Epidermal melanocyte (primary cell): ENCODE data around the gene PPP1R10.
A peak's percentile ranks its signal among the peaks of the same experiment; 100 is the strongest.

Source experiments
- DNase-seq: peaks from one replicate; pipeline ENCODE4 v3.0.0; 2011; ENCODE audit warnings: low spot score; ENCODE audit not compliant: insufficient read length

The PPP1R10 gene

GRCh38 chr6:30598912-30599624 is 18.0 kb downstream of the PPP1R10 start:
- DNase-seq = no peak

- peak; percentile 72 for DNase-seq
Observed at GRCh38 chr6:30597315-30598144, 19.5 kb downstream of the PPP1R10 start.

GRCh38 chr6:30592287-30592686 is 24.8 kb downstream of the PPP1R10 start:
- no peak for DNase-seq

GRCh38 chr6:30591008-30591407 is 26.0 kb downstream of the PPP1R10 start:
- no peak for DNase-seq

GRCh38 chr6:30590509-30590908 is 26.5 kb downstream of the PPP1R10 start:
- DNase-seq = no peak

GRCh38 chr6:30589754-30590358 is 27.2 kb downstream of the PPP1R10 start:
- DNase-seq = no peak

- no peak for DNase-seq
Observed at GRCh38 chr6:30583921-30584320, 33.1 kb downstream of the PPP1R10 start.

- no peak for DNase-seq
Observed at GRCh38 chr6:30578051-30578450, 39.0 kb downstream of the PPP1R10 start.

- DNase-seq = no peak
Observed at GRCh38 chr6:30573113-30573512, 43.9 kb downstream of the PPP1R10 start.

GRCh38 chr6:30572148-30572547 is 44.9 kb downstream of the PPP1R10 start:
- no peak for DNase-seq

GRCh38 chr6:30571762-30572082 is 45.3 kb downstream of the PPP1R10 start:
- DNase-seq = no peak

- peak; percentile 96 for DNase-seq
Observed at GRCh38 chr6:30571075-30571761, 45.8 kb downstream of the PPP1R10 start, which contains the start of gene ABCF1. ABCF1 (plus strand) TSS chr6:30571442; CDS start chr6:30571488, 46 bp downstream.

- no peak for DNase-seq
Observed at GRCh38 chr6:30570740-30571074, 46.3 kb downstream of the PPP1R10 start.

- no peak for DNase-seq
Observed at GRCh38 chr6:30570263-30570662, 46.8 kb downstream of the PPP1R10 start.

GRCh38 chr6:30568245-30568644 is 48.8 kb downstream of the PPP1R10 start:
- DNase-seq = no peak

- no peak for DNase-seq
Observed at GRCh38 chr6:30565772-30566171, 51.3 kb downstream of the PPP1R10 start.

GRCh38 chr6:30564114-30564513 is 52.9 kb downstream of the PPP1R10 start:
- DNase-seq = no peak

- DNase-seq = no peak
Observed at GRCh38 chr6:30562470-30563425, 54.3 kb downstream of the PPP1R10 start.

GRCh38 chr6:30560930-30561329 is 56.1 kb downstream of the PPP1R10 start:
- DNase-seq = no peak

- no peak for DNase-seq
Observed at GRCh38 chr6:30557683-30557981, 59.4 kb downstream of the PPP1R10 start.
